Fibroblast of skin of left biceps (primary cell): Measurements from ENCODE around the gene PKP3.
"Not testable (repeated sequence)": the region's sequence is repeated elsewhere in the genome, so short reads cannot be mapped to it uniquely, and the experiment has no call there.

Source experiments
- DNase-seq, 2 experiments: peaks; one replicate each; pipeline ENCODE4 v3.0.0-alpha.2; 2013; ENCODE audit warnings: low read depth in 2 of 2

The PKP3 gene

GRCh38 chr11:425301-425700, 31.3 kb downstream of the PKP3 start:
- DNase-seq = no peak

DNA sequence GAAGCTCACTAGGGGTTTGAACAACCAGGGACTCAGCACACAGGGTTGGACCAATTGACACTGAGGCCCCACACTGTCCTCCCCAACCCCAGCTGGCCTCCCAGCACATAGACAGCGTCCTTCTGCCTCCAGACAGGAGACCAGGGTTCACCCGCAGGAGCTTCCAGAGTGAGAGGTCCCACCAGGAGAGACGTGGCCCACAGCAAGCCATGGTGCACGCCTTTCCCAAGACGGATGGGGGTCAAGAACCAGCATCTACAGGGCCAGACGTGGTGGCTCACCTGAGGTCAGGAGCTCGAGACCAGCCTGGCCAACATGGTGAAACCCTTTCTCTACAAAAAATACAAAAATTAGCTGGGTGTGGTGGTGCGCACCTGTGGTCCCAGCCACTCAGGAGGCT, 32.8 kb downstream of the PKP3 start:
- no peak for DNase-seq

DNA sequence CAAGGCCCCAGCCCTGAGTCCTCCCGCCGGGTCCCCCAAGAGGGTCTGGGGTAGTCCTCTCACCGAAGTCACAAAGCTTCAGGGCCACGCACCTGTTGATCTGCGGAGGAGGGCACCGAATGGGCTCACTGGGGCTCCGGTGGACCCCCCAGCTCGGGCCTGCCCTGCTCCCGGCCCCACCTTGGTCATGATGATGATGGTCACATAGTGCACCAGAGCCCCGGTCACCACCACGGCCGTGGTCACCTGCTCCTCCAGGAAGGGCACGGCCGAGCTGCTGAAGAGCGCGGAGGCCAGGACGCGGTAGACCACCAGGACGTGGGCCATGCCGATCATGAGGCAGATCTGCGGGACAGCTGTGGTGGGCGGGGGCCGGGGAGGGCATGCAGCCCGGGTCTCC, 34.3 kb downstream of the PKP3 start:
- DNase-seq = no peak

GRCh38 chr11:429391-429790, 35.4 kb downstream of the PKP3 start:
- no peak for DNase-seq

GRCh38 chr11:429931-430456, 36.0 kb downstream of the PKP3 start:
- no peak for DNase-seq

DNA sequence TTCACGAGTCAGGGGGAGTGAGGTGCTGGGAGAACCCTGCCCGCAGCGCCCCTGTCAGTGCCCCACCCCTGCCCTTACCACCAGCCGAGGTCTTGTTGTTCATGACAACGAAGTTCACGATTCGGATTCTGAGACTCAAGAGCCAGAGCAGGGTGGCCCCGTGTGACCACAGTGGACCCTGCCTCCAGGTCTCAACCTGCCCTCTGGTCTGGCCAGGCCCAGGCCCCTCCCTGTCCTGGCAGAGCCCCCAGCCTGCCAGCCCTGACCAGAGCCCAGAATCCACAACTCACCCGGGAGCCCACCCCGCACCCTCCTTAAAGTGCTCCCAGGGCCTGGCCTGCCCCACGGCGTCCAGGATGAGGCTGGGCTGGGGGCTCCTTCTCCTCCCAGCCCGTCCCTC, 37.9 kb downstream of the PKP3 start:
- DNase-seq = no peak

DNA sequence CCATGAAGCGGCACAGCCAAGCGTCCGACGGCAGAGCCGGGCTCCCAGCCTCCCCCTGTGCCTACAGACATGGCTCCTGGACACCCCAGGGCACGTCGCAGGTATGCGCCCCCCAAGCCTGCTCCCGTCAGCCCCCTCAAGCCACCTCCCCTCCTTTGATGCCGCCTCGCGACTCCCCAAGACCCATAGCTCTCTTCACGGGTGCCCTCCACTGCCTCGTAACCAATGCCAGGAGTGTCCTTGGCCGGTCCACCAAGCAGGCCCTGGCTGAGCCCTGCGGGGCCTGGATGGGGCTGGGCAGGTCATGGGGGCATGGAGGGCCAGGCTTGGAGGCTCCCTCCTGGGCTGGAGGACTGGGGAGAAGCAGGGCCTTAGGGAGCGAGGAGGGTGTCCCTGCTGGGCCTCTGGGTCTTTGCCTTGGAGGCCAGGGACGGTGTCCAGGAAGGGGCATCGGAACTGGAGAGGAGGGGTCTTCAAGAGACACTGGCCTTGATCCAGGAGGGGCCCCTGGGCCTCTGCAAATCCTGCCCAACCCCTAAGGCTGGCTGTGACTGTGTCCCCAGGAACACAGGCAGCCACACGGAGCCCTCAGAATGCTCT, 38.6 kb downstream of the PKP3 start:
- no peak for DNase-seq

DNA sequence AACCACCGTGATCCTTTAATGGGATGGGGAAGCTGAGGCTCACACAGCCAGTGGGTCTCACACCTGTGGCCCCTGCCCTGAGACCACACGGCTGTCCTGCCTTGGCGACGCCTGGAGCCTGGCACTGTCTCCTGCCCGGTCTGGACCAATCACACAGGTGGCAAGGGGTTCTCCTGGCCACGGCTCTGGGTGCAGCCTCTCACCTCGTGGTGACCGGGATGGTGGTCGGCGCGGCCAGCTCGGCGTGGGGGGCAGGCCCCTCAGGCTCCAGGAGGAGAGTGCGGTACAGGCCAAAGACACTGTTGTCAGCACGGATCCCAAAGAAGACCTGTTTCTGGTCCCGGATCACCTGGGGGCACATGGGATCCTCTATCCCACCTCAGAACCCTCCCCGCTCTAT, 39.1 kb downstream of the PKP3 start:
- DNase-seq = no peak

DNA sequence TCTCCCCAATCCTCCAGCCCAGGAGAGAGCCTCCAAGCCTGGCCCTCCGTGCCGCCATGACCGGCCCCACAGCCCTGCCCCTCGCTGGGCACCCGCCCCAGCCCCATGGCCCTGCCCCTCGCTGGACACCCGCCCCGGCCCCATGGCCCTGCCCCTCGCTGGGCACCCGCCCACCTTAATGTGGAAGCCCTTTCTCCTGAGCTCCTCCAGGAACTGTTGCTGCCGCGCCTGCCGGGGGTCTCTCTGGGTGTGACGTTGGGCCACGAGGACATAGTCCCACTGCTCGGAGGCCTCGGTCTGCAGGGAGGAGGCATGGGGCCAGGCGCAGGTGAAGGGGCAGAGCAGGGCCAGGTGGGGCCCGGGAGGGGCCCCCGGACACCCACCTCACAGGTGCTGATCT, 39.6 kb downstream of the PKP3 start:
- DNase-seq = no peak

GRCh38 chr11:434496-434895, 40.5 kb downstream of the PKP3 start:
- DNase-seq = no peak

DNA sequence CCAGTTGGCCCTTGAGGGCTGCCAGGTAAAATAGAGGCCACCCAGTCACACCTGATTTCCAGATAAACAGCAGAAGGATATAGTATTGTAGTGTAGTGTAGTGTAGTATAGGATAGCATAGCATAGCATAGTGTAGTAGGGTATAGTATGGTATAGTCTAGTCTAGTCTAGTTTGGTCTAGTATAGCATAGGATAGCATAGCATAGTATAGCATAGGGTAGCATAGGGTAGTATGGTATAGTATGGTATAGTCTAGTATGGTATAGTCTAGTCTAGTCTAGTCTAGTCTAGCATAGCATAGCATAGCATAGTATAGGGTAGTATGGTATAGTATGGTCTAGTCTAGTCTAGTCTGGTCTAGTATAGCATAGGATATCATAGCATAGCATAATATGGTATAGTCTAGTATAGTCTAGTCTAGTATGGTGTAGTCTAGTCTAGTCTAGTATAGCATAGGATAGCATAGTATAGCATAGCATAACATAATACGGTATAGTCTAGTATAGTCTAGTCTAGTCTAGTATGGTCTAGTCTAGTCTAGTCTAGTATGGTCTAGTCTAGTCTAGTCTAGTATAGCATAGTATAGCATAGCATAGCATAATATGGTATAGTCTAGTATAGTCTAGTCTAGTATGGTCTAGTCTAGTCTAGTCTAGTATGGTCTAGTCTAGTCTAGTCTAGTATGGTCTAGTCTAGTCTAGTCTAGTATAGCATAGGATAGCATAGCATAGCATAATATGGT, 41.2 kb downstream of the PKP3 start:
- not testable (repeated sequence) for DNase-seq

GRCh38 chr11:437228-437870, 43.3 kb downstream of the PKP3 start:
- no peak for DNase-seq

GRCh38 chr11:438101-438844, 44.3 kb downstream of the PKP3 start:
- no peak for DNase-seq

DNA sequence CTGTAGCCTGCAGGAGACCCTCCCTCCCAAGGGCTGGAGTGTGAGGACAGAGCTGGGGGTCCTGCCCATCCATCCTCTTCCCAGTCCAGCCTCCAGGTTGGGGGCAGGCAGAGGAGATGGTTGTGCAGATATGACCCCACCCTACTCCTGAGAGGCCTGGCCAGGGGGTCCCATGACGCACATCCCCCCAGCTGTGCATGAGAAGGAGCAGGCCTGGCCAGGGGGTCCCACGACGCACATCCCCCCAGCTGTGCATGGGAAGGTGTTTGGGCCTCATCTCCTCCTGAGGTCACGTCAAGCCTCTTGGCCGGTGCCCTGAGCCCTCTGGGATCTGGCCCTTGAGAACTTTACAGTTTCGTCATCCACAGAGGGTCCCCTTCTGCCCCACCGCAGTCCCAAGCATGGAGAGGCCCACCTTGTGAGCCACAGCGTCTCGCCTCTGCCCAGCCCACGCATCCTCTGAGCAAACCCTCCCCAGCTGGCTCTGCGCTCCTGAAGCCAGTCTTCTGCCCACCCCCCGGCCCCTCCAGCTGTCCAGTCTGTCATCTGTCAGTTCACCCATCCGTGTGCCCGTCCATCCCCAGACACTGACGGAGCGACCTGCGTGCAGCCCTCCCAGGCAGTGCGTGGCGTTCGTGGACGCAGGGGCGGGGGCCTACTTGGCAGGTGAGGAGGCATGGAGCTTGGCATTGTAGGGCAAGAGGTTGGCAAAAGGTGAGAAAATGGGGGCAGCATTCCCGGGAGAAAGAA, 45.5 kb downstream of the PKP3 start:
- DNase-seq = no peak

GRCh38 chr11:440065-441042, 46.3 kb downstream of the PKP3 start:
- DNase-seq = no peak

DNA sequence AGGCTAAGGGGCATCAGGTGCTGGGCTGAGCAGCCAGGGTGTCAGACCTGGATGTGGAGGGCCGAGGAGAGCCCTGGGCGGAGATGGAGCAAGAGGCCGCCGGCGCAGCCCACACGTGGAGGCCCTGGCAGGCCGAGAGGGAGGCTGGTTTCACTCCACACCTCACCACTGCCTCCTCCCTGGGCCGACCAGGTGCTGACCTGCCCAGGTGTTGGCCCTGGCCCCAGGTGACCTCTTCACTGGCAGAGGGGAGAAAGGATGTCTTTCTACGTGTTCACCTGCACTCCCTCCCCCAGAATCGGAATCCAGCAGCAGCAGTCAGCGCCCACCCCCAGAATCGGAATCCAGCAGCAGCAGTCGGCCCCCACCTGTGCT, 47.0 kb downstream of the PKP3 start:
- no peak for DNase-seq

DNA sequence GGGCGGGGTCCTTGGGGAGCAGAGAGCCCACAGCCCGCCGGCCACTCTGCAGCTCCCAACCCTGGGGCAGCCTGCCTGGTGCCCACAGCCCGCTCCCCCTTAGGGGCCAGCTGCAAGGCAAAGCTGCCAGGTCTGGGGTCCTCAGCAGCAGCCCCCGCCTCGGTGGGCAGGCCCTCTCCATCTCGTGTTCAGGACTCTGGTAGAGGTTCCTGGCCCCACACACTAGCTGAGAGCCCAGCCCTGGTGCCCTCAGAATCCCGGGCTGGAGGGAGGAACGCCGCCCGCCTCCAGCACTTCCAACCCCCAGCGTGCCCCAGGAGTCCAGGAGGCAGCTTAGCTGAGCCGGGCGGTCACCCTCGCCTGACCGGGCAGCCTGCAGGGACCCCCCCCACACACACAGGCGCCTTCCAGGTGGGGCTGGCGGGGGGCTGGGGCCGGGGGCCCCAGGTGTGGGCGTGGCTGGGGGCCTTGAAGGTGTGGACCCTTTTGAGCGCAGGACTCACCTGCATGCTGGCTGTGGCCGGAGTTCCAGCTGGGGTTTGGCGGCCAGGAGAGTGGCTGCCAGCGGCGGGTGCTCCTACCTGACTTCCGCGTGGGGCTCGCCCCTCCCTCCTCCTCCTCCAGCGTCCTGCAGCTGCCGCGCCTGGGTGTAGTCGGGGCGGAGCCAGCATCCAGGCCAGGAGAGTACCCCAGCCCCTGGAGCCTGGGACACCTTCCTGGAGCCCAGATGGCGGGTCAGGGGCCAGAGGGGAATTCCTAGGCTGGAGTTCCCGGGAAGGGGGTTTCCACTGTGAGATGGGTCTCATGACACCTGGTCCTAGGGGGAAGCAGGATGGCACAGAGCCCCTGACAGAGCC, 47.6 kb downstream of the PKP3 start, which contains the start of gene ANO9:
Gene ANO9, minus strand, starts transcription at position 594 of the 857 bp plus-strand sequence. Its CDS starts 85 bp downstream, at position 509.
- no peak for DNase-seq

- DNase-seq = no peak
Measured at GRCh38 chr11:442611-443081, 48.6 kb downstream of the PKP3 start.

GRCh38 chr11:443542-444199, 49.7 kb downstream of the PKP3 start:
- DNase-seq = no peak
